Measurements from ENCODE around the gene PFKL. TPM values are rescaled to one million over a fixed set of nuclear protein-coding genes. Genes with fewer than 3 reads are reported as not detected.

The PFKL gene
- total RNA-seq, 4 donors from 2014 or later = 92.8 to 121 (median 117) TPM

GRCh38 chr21:44322621-44323325 lies 22.9 kb downstream of the PFKL start:
- H3K36me3 ChIP-seq = peaks cover 100% of the 10 kb centered on the region
- TF ChIP-seq CTCF (IDR thresholded peaks at IDR 0.05) (no peak), POLR2AphosphoS5 (IDR thresholded peaks at IDR 0.05) (no peak), EP300 (IDR thresholded peaks at IDR 0.05) (no peak), POLR2A (IDR thresholded peaks at IDR 0.05) (no peak)
- WGBS = 94% methylated on average over 22 of the region's 38 CpGs

DNA sequence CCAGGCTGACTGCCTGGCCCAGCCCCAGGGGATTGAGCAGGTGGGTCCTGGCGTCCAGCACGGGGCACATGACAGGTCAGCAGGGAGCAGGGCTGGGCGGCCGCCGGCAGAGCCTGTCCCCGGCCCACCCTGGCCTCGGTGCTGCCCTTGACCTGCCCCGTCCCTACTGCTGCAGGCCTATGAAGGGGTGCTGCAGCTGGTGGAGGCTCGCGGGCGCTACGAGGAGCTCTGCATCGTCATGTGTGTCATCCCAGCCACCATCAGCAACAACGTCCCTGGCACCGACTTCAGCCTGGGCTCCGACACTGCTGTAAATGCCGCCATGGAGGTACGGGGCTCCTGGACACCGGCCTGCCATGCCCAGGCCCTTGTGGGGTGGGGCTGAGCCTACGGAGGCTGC lies 23.7 kb downstream of the PFKL start:
- 90% methylated on average over 6 of the region's 20 CpGs for WGBS

More at GRCh38 chr21:44322621-44323325, 22.9 kb downstream of the PFKL start:
- Histone ChIP-seq H3K27ac (no peak overlapping the region), H3K4me1 (no peaks in the 10 kb centered on the region), H3K4me3 (no peak overlapping the region), H3K9me3 (no peaks in the 10 kb centered on the region), H3K27me3 (no peaks in the 10 kb centered on the region)
- DNase-seq (ENCODE audit: low spot score in 2 of 2) = no peak

GRCh38 chr21:44324106-44324853 lies 24.4 kb downstream of the PFKL start:
- H3K9me3 ChIP-seq = no peaks in the 10 kb centered on the region
- no peaks in the 10 kb centered on the region for H3K27me3 ChIP-seq
- H3K36me3 ChIP-seq = peaks cover 85% of the 10 kb centered on the region
- DNase-seq (ENCODE audit: low spot score in 2 of 2) = no peak
- H3K4me1 ChIP-seq = no peaks in the 10 kb centered on the region
- no peak for TF ChIP-seq EP300 (IDR thresholded peaks at IDR 0.05)
- no peak for TF ChIP-seq CTCF (IDR thresholded peaks at IDR 0.05)
- TF ChIP-seq POLR2A (IDR thresholded peaks at IDR 0.05) = no peak
- no peak for TF ChIP-seq POLR2AphosphoS5 (IDR thresholded peaks at IDR 0.05)
- 90% methylated on average over 8 of the region's 37 CpGs for WGBS
- H3K4me3 ChIP-seq = no peak overlapping the region
- no peak overlapping the region for H3K27ac ChIP-seq

More for the DNA sequence above, 23.7 kb downstream of the PFKL start:
- Histone ChIP-seq H3K36me3 (peaks cover 92% of the 10 kb centered on the region), H3K9me3 (no peaks in the 10 kb centered on the region), H3K27ac (no peak overlapping the region), H3K27me3 (no peaks in the 10 kb centered on the region), H3K4me1 (no peaks in the 10 kb centered on the region), H3K4me3 (no peak overlapping the region)
- DNase-seq (ENCODE audit: low spot score in 2 of 2) = no peak
- no peak for TF ChIP-seq CTCF (IDR thresholded peaks at IDR 0.05)

- TF ChIP-seq EP300 (IDR thresholded peaks at IDR 0.05) (no peak), POLR2A (IDR thresholded peaks at IDR 0.05) (no peak), CTCF (IDR thresholded peaks at IDR 0.05) (no peak), POLR2AphosphoS5 (IDR thresholded peaks at IDR 0.05) (no peak)
- Histone ChIP-seq H3K27me3 (no peaks in the 10 kb centered on the region), H3K4me1 (no peaks in the 10 kb centered on the region), H3K27ac (no peak overlapping the region), H3K9me3 (no peaks in the 10 kb centered on the region), H3K4me3 (no peak overlapping the region), H3K36me3 (peaks cover 80% of the 10 kb centered on the region)
- DNase-seq (ENCODE audit: low spot score in 2 of 2) = no peak
- WGBS = 95% methylated on average over 9 of the region's 11 CpGs
Observed at GRCh38 chr21:44324854-44325107, 24.9 kb downstream of the PFKL start.

DNA sequence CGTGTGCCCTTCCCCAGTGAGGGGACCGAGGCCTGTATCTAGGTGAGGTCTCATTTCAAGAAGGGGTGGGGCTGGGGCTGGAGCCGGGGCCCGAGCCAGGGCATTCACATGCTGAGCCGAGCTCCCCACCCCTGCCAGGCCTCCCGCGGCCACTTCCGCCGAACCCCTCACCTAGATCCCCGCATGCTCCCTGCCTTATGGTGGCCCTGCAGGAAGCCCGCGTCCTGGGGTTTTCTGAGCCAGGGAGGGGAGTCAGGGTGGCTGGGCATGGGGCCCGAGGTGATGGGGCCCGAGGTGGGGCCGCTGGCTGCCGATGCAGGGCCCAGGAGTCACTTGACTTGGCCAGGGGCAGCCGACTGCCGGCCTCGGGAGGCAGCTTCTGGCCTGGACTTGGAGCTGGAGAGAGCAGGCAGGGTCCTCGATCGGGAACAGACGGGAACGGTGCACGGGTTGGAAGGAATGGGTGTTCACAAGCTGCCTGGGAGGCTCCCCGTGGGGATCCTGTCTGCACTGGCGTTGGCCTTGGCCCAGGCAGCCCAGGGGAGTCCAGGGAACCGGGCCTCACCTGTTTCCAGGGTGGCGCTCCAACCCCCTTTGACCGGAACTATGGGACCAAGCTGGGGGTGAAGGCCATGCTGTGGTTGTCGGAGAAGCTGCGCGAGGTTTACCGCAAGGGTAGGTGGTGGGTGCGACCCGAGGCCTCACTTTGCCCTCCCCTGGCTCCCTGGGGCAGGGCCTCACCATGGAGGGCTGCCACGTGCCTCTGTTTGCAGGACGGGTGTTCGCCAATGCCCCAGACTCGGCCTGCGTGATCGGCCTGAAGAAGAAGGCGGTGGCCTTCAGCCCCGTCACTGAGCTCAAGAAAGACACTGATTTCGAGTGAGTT lies 25.8 kb downstream of the PFKL start:
- H3K36me3 ChIP-seq = peaks cover 76% of the 10 kb centered on the region
- WGBS = 73% methylated on average over 3 of the region's 44 CpGs
- no peaks in the 10 kb centered on the region for H3K4me1 ChIP-seq
- no peaks in the 10 kb centered on the region for H3K9me3 ChIP-seq
- TF ChIP-seq POLR2A (IDR thresholded peaks at IDR 0.05) = no peak
- H3K27me3 ChIP-seq = no peaks in the 10 kb centered on the region
- no peak overlapping the region for H3K27ac ChIP-seq
- no peak for DNase-seq (ENCODE audit: low spot score in 2 of 2)
- no peak overlapping the region for H3K4me3 ChIP-seq
